AG04449 (cell line): ENCODE results near the gene KRT83.

Source experiments
- CTCF ChIA-PET: fragments of 350-600 bp; formaldehyde crosslinking; extraction: SDS; loops from one replicate; lab custom pipeline; 2021; ENCODE audit warnings: antibody characterized with exemption; lab: Yijun Ruan, JAX
- POLR2A ChIA-PET: fragments of 400-600, 350-600 bp; formaldehyde crosslinking; extraction: SDS; loops from one replicate; lab custom pipeline; 2020; ENCODE audit warnings: antibody characterized with exemption, inconsistent platforms; lab: Yijun Ruan, JAX
- DNase-seq: peaks from one replicate; pipeline ENCODE4 v3.0.0-alpha.2; 2010; ENCODE audit warnings: low read depth, low spot score
- H3K4me3 ChIP-seq: 2 replicates; pipeline ENCODE4 v1.5.1; 2011; ENCODE audit warnings: low read depth, mild to moderate bottlenecking, control low read depth, low read length
- CTCF ChIP-seq: IDR thresholded peaks from one replicate; pipeline ENCODE4 v1.5.1; 2011; ENCODE audit warnings: mild to moderate bottlenecking, moderate library complexity, low read length, control low read depth, inconsistent platforms; ENCODE audit not compliant: insufficient read depth; ENCODE audit errors: missing control alignments

KRT83 gene

GRCh38 chr12:52360106-52360662 lies 39.0 kb upstream of the KRT83 start:
- no peak for DNase-seq
- TF ChIP-seq CTCF, result no peak
- ChIA-PET CTCF (interaction anchor here (0.9 to 4.8 kb wide), 7 partner anchors 11 to 525 kb away, joined by 3 to 60 read pairs (median 4); no protein-coding TSS in a partner anchor), POLR2A (no interaction called here)
- H3K4me3 ChIP-seq, result no peak overlapping the region

- POLR2A ChIA-PET, result no interaction called here
- CTCF ChIA-PET, result interaction anchor here (1.1 to 4.8 kb wide), 2 partner anchors 12 to 203 kb away, joined by 3 to 60 read pairs; no protein-coding TSS in a partner anchor
- TF ChIP-seq CTCF, result no peak
- no peak for DNase-seq
- H3K4me3 ChIP-seq, result no peak overlapping the region
Measured at GRCh38 chr12:52359621-52360061, 38.4 kb upstream of the KRT83 start.

GRCh38 chr12:52358575-52359350 lies 37.6 kb upstream of the KRT83 start:
- ChIA-PET CTCF (interaction anchor here (0.7 to 4.8 kb wide), 5 partner anchors 13 to 526 kb away, joined by 3 to 60 read pairs (median 4); no protein-coding TSS in a partner anchor), POLR2A (no interaction called here)
- H3K4me3 ChIP-seq, result no peak overlapping the region
- DNase-seq, result no peak
- no peak for TF ChIP-seq CTCF

GRCh38 chr12:52356762-52357580 lies 35.8 kb upstream of the KRT83 start:
- TF ChIP-seq CTCF, result no peak
- no peak for DNase-seq
- CTCF ChIA-PET, result no interaction called here

GRCh38 chr12:52356031-52356761 lies 35.0 kb upstream of the KRT83 start:
- TF ChIP-seq CTCF, result no peak
- ChIA-PET POLR2A (no interaction called here), CTCF (interaction anchor here (2.3 kb wide), 1 partner anchor 29 kb away, joined by 20 read pairs; no protein-coding TSS in a partner anchor)
- DNase-seq, result no peak
- H3K4me3 ChIP-seq, result no peak overlapping the region

More at GRCh38 chr12:52356762-52357580, 35.8 kb upstream of the KRT83 start:
- POLR2A ChIA-PET, result no interaction called here
- H3K4me3 ChIP-seq, result no peak overlapping the region
